ENCODE data around the gene MDFI.

GRCh38 chr6:41668968-41669367, 30.7 kb downstream of the MDFI start:
- no peak for TF ChIP-seq CTCF (IDR thresholded peaks at IDR 0.05; ENCODE audit: low read depth, low read length, missing input control)
- no peak for TF ChIP-seq JUND (IDR thresholded peaks at IDR 0.05)
- no peak for TF ChIP-seq RAD21 (IDR thresholded peaks at IDR 0.05)
- TF ChIP-seq REST (IDR thresholded peaks at IDR 0.05), result no peak
- no peak for TF ChIP-seq GABPA (IDR thresholded peaks at IDR 0.05 in 1 of 2, conservative IDR thresholded peaks at IDR 0.05 in 1 of 2)
- no peak for TF ChIP-seq YY1 (IDR thresholded peaks at IDR 0.05)
- no peak for TF ChIP-seq MAX (IDR thresholded peaks at IDR 0.05)
- TF ChIP-seq FOXA2 (IDR thresholded peaks at IDR 0.05), result no peak
- TF ChIP-seq EGR1 (IDR thresholded peaks at IDR 0.05; ENCODE audit: low read depth in 2 of 2), result no peak
- TF ChIP-seq TAF1 (conservative IDR thresholded peaks at IDR 0.05), result no peak
- no peak for TF ChIP-seq ZBTB33 (IDR thresholded peaks at IDR 0.05)
- no peak for TF ChIP-seq ATF3 (IDR thresholded peaks at IDR 0.05)

Data from liver (tissue), 3 donors.